GM13977 (cell line): ENCODE data around the gene IFITM10.

Experiments used
- DNase-seq: peaks from one replicate; pipeline ENCODE4 v3.0.0; 2012; ENCODE audit warnings: low spot score
- CTCF ChIP-seq: IDR thresholded peaks from 2 replicates; pipeline ENCODE4 v1.5.1; 2012; ENCODE audit warnings: mild to moderate bottlenecking, control low read depth; ENCODE audit not compliant: insufficient read depth; ENCODE audit errors: extremely low read depth, missing control alignments
- in situ Hi-C: fragments of 300-500 bp; cut with MboI; formaldehyde crosslinking; loops from one replicate; pipeline ENCODE4 v1.12.0; 2022; ENCODE audit warnings: low sequenced_read_pairs, low pct_unique_long_range_greater_than_20kb, mixed read lengths, inconsistent platforms; ENCODE audit not compliant: unreplicated experiment

IFITM10 gene

DNA sequence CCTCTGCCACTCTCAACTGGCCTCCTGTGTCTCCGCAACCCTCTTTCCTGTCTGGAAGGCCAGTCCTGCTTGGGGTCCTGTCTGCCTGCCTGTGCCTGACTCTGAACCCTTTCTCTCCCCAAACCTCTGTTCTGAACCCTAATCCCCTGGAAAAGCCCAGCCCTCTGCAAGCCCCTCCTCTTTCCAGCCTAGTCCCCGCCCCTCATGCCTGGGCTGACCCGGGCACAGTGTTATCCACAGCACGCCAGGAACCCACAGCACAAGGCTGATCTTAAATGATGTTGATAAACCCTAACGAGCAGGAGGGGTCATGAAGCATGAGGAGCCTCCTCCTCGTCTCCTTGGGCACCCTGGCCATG is at the start of gene IFITM10:
Gene IFITM10 (minus strand): TSS at position 115 of the 359 bp plus-strand sequence. CDS start 153 bp downstream, outside the sequence.
- no peak for DNase-seq

DNA sequence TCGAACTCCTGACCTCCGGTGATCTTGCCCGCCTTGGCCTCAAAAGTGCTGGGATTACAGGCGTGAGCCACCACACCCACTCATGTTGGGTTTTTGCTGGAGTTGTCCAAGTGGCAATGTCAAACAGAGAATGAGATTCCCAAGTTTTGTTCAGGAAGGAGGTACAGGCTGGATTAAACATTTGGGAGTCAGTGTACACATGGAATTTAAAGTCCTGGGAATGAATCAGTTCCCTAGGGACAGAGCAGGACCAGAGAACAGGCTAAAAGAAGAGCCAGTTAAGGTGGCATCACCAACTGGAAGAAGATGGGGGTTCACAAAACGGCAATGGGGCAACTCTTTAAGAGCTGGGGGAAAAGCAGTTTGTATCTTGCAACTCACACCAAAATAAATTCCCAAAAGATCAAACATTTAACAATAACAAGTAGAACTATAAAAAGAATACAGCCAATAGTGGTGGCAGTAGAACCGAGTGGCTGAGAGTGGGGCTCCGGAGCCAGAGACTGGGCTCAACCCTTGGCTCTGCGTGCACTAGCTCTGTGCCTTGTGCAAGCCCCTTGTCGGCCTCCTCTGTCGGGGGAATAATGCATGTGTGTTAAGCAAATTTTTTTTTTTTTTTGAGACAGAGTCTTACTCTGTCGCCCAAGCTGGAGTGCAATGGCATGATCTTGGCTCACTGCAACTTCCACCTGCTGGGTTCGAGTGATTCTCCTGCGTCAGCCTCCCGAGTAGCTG is 47.2 kb upstream of the IFITM10 start:
- in situ Hi-C loops = loop anchor here (10.0 kb wide), 1 partner anchor 73 kb away; no protein-coding TSS in a partner anchor
- no peak for TF ChIP-seq CTCF
- no peak for DNase-seq

More for the DNA sequence above, at the start of gene IFITM10:
- in situ Hi-C loops = no loop called here
- no peak for TF ChIP-seq CTCF

DNA sequence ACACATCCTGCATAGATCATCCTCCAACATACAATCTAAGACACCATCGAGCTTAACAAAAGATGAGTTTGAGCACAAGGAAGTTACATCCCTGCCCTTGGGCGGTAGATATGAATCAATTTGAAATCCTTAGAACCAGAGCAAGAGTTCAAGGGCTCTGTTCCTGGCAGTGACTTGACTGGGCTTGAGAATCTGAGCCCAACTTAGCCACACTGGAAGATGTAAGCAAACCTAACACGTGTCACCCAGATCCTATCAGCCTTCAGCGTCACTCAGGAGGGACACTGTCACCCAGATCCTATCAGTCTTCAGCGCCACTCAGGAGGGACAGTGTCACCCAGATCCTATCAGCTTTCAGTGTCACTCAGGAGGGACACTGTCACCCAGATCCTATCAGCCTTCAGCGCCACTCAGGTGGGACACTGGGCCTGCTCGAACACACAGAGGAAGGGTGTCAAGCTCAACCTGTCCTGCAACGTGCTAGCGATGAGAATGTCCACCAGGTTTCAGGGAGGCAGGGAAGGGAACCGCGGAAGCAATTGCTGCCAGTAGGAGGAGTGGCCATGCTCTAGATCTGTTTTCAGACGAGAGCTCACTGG is 46.1 kb upstream of the IFITM10 start:
- in situ Hi-C loops = loop anchor here (10.0 kb wide), 1 partner anchor 72 kb away; no protein-coding TSS in a partner anchor
- DNase-seq = no peak
- no peak for TF ChIP-seq CTCF

GRCh38 chr11:1793081-1793480 is 42.7 kb upstream of the IFITM10 start:
- TF ChIP-seq CTCF = no peak
- DNase-seq = no peak
- in situ Hi-C loops = loop anchor here (10.0 kb wide), 1 partner anchor 68 kb away; no protein-coding TSS in a partner anchor

DNA sequence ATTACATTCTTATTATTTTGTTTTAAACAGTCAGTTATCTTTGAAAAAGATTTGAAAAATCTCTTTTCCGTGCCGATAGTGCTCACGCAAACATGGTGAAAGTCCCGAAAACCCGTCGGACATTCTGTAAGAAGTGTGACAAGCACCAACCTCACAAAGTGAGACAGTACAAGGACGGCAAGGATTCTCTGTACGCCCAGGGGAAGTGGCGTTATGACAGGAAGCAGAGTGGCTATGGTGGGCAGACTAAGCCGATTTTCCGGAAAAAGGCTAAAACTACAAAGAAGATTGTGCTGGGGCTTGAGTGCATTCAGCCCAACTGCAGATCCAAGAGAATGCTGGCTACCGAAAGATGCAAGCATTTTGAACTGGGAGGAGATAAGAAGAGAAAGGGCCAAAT is 42.1 kb upstream of the IFITM10 start:
- no peak for TF ChIP-seq CTCF
- in situ Hi-C loops = loop anchor here (10.0 kb wide), 1 partner anchor 68 kb away; no protein-coding TSS in a partner anchor
- DNase-seq = no peak

- no peak for TF ChIP-seq CTCF
- in situ Hi-C loops = loop anchor here (10.0 kb wide), 1 partner anchor 67 kb away; no protein-coding TSS in a partner anchor
Measured at GRCh38 chr11:1791912-1792311, 41.5 kb upstream of the IFITM10 start.

More at GRCh38 chr11:1791912-1792311, 41.5 kb upstream of the IFITM10 start:
- DNase-seq = no peak
